Thoracic aorta (tissue), 2 donors: ENCODE measurements around the gene KCNC3. TPM values are rescaled to one million over a fixed set of nuclear protein-coding genes. Genes with fewer than 3 reads are reported as not detected.

Experiments used
- ATAC-seq: fragments of 150-250 bp; one replicate; pipeline ENCODE4 v1.8.0; 2017; ENCODE audit warnings: low read depth; ENCODE audit not compliant: insufficient number of reproducible peaks, low FRiP score
- DNase-seq: peaks from one replicate; pipeline ENCODE4 v3.0.0-alpha.2; 2020; ENCODE audit warnings: low spot score
- H3K27ac ChIP-seq, 2 donors: fragments of 200-600 bp; sonication (generic); 1 replicate in 1 of 2; 2 replicates in 1 of 2; pipeline ENCODE4 v1.5.1; 2016; ENCODE audit warnings: mild to moderate bottlenecking in 2 of 2, moderate library complexity in 2 of 2
- H3K27me3 ChIP-seq: fragments of 200-600 bp; sonication (generic); replicated peaks from 2 replicates; pipeline ENCODE4 v1.6.0; 2016; ENCODE audit warnings: mild to moderate bottlenecking; ENCODE audit not compliant: insufficient read depth
- H3K36me3 ChIP-seq: fragments of 200-600 bp; sonication (generic); one replicate; pipeline ENCODE4 v1.5.1; 2016
- H3K4me1 ChIP-seq, 2 donors: fragments of 200-600 bp; sonication (generic); 1 replicate in 1 of 2; 2 replicates in 1 of 2; pipeline versions ENCODE4 v1.5.1 to v1.6.0; 2016; ENCODE audit warnings: low read depth in 2 of 2, mild to moderate bottlenecking in 1 of 2; ENCODE audit not compliant: control insufficient read depth in 1 of 2
- H3K4me3 ChIP-seq: fragments of 200-600 bp; sonication (generic); 2 replicates; pipeline ENCODE4 v1.5.1; 2016; ENCODE audit warnings: mild to moderate bottlenecking
- H3K9me3 ChIP-seq: fragments of 200-600 bp; sonication (generic); 2 replicates; pipeline ENCODE4 v1.5.1; 2016
- total RNA-seq, 2 donors: library from RNA; depleted of rRNA; stranded (reverse); fragments of >200 nt; gene quantifications; one replicate each; pipeline versions ENCODE4 v1.1.0 to v1.2.3, GENCODE V29; 2016
- TF ChIP-seq, protein P1 (sequence below): fragments of 200-600 bp; sonication (generic); IDR thresholded peaks from one replicate; pipeline ENCODE4 v1.5.1; 2019; ENCODE audit warnings: antibody characterized with exemption

KCNC3 gene
- total RNA-seq, 2 donors from 2014 or later, result 1.3 to 4.2 TPM

DNA sequence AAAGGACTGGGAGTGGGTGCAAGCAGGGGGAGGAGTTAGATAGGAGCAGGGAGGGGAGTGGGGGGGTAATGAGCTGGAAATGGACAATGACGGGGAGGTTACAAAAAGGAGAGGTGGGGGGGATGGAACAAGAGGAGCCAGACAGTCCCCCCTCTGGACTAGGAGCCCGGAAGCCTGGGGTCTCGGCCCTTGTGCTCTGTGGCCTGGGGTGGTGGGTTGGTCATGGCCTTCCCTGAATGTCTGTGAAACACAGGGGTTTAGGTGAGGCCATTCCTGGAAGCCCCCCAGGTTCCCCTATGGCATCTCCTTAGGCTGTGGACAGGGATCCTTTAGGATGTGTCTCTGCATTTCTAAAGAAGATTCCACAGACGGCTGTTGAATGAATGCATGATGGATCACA, 12.1 kb downstream of the KCNC3 start:
- Histone ChIP-seq H3K9me3 (no peaks in the 10 kb centered on the region), H3K27ac (no peak overlapping the region), H3K4me3 (no peak overlapping the region), H3K27me3 (peaks cover 14% of the 10 kb centered on the region), H3K4me1 (no peaks in the 10 kb centered on the region), H3K36me3 (no peaks in the 10 kb centered on the region)
- ATAC-seq, result no peak
- DNase-seq, result no peak
- TF ChIP-seq, protein P1, sequence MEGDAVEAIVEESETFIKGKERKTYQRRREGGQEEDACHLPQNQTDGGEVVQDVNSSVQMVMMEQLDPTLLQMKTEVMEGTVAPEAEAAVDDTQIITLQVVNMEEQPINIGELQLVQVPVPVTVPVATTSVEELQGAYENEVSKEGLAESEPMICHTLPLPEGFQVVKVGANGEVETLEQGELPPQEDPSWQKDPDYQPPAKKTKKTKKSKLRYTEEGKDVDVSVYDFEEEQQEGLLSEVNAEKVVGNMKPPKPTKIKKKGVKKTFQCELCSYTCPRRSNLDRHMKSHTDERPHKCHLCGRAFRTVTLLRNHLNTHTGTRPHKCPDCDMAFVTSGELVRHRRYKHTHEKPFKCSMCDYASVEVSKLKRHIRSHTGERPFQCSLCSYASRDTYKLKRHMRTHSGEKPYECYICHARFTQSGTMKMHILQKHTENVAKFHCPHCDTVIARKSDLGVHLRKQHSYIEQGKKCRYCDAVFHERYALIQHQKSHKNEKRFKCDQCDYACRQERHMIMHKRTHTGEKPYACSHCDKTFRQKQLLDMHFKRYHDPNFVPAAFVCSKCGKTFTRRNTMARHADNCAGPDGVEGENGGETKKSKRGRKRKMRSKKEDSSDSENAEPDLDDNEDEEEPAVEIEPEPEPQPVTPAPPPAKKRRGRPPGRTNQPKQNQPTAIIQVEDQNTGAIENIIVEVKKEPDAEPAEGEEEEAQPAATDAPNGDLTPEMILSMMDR, result no peak

- no peak for DNase-seq
- TF ChIP-seq, protein P1, result no peak
- no peaks in the 10 kb centered on the region for H3K4me1 ChIP-seq
- H3K9me3 ChIP-seq, result no peaks in the 10 kb centered on the region
- H3K36me3 ChIP-seq, result no peaks in the 10 kb centered on the region
- peaks cover 14% of the 10 kb centered on the region for H3K27me3 ChIP-seq
- H3K4me3 ChIP-seq, result no peak overlapping the region
- no peak for ATAC-seq
- no peak overlapping the region for H3K27ac ChIP-seq
Observed at GRCh38 chr19:50315773-50316448, 13.3 kb downstream of the KCNC3 start.

DNA sequence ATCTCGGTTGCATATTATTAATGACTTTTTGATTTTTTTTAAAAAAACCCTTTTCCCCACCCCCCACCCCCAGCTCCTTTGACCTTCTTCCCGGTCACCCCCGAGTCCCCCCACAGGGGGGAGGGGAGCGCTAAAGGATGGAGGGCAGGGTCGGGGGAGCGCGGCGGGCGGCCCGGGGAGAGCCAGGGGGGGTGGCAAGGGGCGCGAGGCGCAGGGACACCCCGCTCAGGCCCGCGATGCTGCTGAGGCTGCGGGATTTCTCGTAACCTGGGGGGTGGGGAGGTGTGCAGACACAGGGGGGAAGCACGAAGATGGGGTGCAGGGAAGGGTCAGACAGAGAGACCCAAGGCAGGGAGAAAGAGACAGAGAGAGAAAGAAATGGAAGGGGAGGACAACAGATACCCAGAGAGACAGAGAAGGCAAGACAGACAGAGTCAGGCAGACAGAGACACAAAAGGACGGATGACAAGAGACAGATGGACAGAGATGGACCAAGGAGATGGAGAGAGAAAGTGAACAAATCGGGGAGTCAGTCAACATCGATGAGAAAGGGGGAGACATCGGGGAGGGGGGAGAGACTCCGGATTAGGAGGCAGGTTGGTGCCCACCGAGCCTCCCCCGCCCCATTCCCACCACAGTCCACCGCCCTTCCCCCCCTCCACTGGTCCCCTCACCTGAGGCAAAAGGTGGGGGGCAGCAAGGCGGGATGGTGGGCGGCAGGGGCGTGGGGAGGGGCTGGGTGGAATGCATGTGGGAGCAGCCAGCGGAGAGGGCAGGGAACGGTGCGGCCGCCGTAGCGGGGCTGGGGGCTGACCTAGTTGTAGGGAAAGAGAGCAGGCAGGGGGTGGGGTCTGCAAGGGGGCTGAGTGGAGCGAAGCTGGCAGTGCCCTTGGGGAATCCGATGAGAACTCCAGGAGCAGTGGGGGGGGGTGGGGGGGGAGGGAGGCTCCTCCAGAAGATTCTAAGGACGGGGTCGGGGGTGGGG, 14.2 kb downstream of the KCNC3 start:
- TF ChIP-seq, protein P1, result no peak
- no peak overlapping the region for H3K4me3 ChIP-seq
- no peak overlapping the region for H3K27ac ChIP-seq
- no peak for ATAC-seq
- no peaks in the 10 kb centered on the region for H3K36me3 ChIP-seq
- no peaks in the 10 kb centered on the region for H3K4me1 ChIP-seq
- DNase-seq, result no peak
- H3K9me3 ChIP-seq, result no peaks in the 10 kb centered on the region
- peaks cover 14% of the 10 kb centered on the region for H3K27me3 ChIP-seq

DNA sequence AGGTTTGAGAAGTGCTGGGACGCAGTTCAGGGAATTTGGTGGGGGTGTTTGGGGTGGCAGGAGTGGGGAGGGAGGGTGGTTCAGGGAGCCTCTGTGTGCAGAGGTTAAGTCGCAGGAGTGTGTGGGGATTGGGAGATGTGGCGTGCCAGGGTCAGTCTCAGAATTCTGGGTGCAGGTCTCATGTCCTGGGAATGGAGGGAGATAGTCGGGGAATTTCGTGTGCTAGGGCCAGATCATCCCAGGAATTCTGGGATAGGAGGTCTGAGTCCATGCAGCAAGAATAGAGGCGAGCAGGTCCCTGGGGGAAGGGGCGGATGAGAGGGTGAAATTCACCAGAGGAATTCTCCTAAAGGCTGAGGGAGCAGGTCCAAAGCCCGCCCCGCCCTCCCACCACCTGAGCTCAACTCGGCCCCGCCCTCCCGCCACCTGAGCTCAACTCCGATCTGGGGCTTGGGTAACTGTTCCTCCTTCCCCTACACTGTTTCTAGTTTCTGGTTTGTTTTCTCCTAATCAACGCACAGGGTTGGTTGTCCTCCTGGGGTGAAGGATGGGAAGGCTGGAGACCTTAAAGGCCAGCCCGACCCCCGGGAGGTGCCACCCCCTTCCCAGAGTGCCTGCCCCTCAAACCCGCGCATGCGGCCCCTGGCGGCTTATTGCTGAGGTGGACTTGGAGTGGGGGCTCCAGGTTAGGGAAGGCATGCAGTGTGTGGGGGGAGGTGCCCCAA, 15.2 kb downstream of the KCNC3 start:
- Histone ChIP-seq H3K27ac (no peak overlapping the region), H3K4me1 (no peaks in the 10 kb centered on the region), H3K36me3 (no peaks in the 10 kb centered on the region), H3K9me3 (no peaks in the 10 kb centered on the region), H3K27me3 (peaks cover 14% of the 10 kb centered on the region), H3K4me3 (no peak overlapping the region)
- ATAC-seq (no peak), DNase-seq (no peak)
- TF ChIP-seq, protein P1, result no peak
